RWPE2 (cell line): Measurements from ENCODE around the gene CA10.

Source experiments
- ATAC-seq: fragments of 200-7000 bp; cut with Tn5 transposase; 3 replicates; pipeline ENCODE4 v1.9.1; 2021; ENCODE audit warnings: low read depth
- DNase-seq: peaks from one replicate; pipeline ENCODE4 v3.0.0-alpha.2; 2020; ENCODE audit warnings: low spot score
- H3K27ac ChIP-seq: fragments of 450-650 bp; 2 replicates; pipeline ENCODE4 v1.5.1; 2017; ENCODE audit warnings: mild to moderate bottlenecking; ENCODE audit not compliant: poor library complexity, severe bottlenecking
- H3K27me3 ChIP-seq: fragments of 250-450 bp; sonication (Bioruptor Pico); 2 replicates; pipeline ENCODE4 v1.5.1; 2021; ENCODE audit warnings: mild to moderate bottlenecking, moderate library complexity; ENCODE audit not compliant: insufficient read depth, poor library complexity, severe bottlenecking
- H3K36me3 ChIP-seq: fragments of 250-450 bp; sonication (Bioruptor Pico); 2 replicates; pipeline ENCODE4 v1.5.1; 2020; ENCODE audit warnings: low read depth, mild to moderate bottlenecking, moderate library complexity
- H3K4me1 ChIP-seq: fragments of 250-450 bp; sonication (Bioruptor Pico); 2 replicates; pipeline ENCODE4 v1.5.1; 2021; ENCODE audit warnings: mild to moderate bottlenecking, moderate library complexity; ENCODE audit not compliant: insufficient read depth, poor library complexity, severe bottlenecking
- H3K4me3 ChIP-seq: fragments of 250-450 bp; sonication (Bioruptor Pico); 2 replicates; pipeline ENCODE4 v1.5.1; 2021; ENCODE audit warnings: mild to moderate bottlenecking, moderate library complexity; ENCODE audit not compliant: severe bottlenecking
- H3K9me3 ChIP-seq: fragments of 250-450 bp; sonication (Bioruptor Pico); 2 replicates; pipeline ENCODE4 v1.5.1; 2021; ENCODE audit warnings: mild to moderate bottlenecking, moderate library complexity; ENCODE audit not compliant: severe bottlenecking
- TF ChIP-seq, protein P1 (sequence below): fragments of 450-650 bp; IDR thresholded peaks from one replicate; pipeline ENCODE4 v1.5.1; 2017; ENCODE audit warnings: mild to moderate bottlenecking, moderate library complexity; ENCODE audit not compliant: poor library complexity, severe bottlenecking

The CA10 gene

DNA sequence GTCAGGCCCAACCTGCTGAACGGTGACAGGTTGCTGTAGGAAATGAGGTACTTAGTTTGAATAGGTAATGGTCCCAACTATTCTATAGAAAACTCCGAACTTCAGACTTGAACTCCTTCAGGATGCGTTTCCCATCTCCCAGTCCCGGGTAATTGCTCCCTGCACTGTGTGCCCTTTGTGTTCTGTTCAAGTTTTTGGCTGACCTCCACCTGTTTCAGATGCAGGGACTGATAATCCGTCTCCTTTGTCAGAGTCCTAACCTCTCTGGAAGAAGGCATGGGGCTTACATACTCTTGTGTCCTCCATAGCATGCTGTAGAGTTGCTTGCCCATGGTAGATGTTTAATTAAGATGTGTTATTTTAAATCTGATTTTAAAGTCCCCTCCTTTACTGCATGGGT lies 547.7 kb downstream of the CA10 start:
- Histone ChIP-seq H3K27ac (no peak overlapping the region), H3K27me3 (no peaks in the 10 kb centered on the region), H3K36me3 (no peaks in the 10 kb centered on the region), H3K4me1 (peaks cover 7% of the 10 kb centered on the region), H3K4me3 (no peak overlapping the region), H3K9me3 (no peaks in the 10 kb centered on the region)
- ATAC-seq (no peak), DNase-seq (no peak)
- TF ChIP-seq, protein P1, sequence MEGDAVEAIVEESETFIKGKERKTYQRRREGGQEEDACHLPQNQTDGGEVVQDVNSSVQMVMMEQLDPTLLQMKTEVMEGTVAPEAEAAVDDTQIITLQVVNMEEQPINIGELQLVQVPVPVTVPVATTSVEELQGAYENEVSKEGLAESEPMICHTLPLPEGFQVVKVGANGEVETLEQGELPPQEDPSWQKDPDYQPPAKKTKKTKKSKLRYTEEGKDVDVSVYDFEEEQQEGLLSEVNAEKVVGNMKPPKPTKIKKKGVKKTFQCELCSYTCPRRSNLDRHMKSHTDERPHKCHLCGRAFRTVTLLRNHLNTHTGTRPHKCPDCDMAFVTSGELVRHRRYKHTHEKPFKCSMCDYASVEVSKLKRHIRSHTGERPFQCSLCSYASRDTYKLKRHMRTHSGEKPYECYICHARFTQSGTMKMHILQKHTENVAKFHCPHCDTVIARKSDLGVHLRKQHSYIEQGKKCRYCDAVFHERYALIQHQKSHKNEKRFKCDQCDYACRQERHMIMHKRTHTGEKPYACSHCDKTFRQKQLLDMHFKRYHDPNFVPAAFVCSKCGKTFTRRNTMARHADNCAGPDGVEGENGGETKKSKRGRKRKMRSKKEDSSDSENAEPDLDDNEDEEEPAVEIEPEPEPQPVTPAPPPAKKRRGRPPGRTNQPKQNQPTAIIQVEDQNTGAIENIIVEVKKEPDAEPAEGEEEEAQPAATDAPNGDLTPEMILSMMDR, result no peak

GRCh38 chr17:51610155-51610554 lies 548.4 kb downstream of the CA10 start:
- H3K27me3 ChIP-seq, result no peaks in the 10 kb centered on the region
- no peak for DNase-seq
- TF ChIP-seq, protein P1, result no peak
- no peak overlapping the region for H3K4me3 ChIP-seq
- H3K4me1 ChIP-seq, result peaks cover 7% of the 10 kb centered on the region
- H3K27ac ChIP-seq, result no peak overlapping the region
- no peaks in the 10 kb centered on the region for H3K9me3 ChIP-seq
- no peak for ATAC-seq
- no peaks in the 10 kb centered on the region for H3K36me3 ChIP-seq

- Histone ChIP-seq H3K4me3 (no peak overlapping the region), H3K4me1 (no peaks in the 10 kb centered on the region), H3K9me3 (no peaks in the 10 kb centered on the region), H3K36me3 (no peaks in the 10 kb centered on the region), H3K27ac (no peak overlapping the region), H3K27me3 (no peaks in the 10 kb centered on the region)
- ATAC-seq, result no peak
- DNase-seq, result no peak
- TF ChIP-seq, protein P1, result no peak
Observed at GRCh38 chr17:51608251-51608933, 550.1 kb downstream of the CA10 start.

- no peaks in the 10 kb centered on the region for H3K27me3 ChIP-seq
- no peak for DNase-seq
- no peak for ATAC-seq
- no peaks in the 10 kb centered on the region for H3K36me3 ChIP-seq
- no peak overlapping the region for H3K27ac ChIP-seq
- TF ChIP-seq, protein P1, result no peak
- no peaks in the 10 kb centered on the region for H3K9me3 ChIP-seq
- H3K4me3 ChIP-seq, result no peak overlapping the region
- no peaks in the 10 kb centered on the region for H3K4me1 ChIP-seq
Observed at GRCh38 chr17:51607512-51607911, 551.0 kb downstream of the CA10 start.

GRCh38 chr17:51604299-51605020 lies 554.1 kb downstream of the CA10 start:
- no peak for DNase-seq
- ATAC-seq, result no peak
- no peaks in the 10 kb centered on the region for H3K36me3 ChIP-seq
- H3K27ac ChIP-seq, result no peak overlapping the region
- TF ChIP-seq, protein P1, result no peak
- no peaks in the 10 kb centered on the region for H3K27me3 ChIP-seq
- H3K4me1 ChIP-seq, result no peaks in the 10 kb centered on the region
- no peak overlapping the region for H3K4me3 ChIP-seq
- H3K9me3 ChIP-seq, result no peaks in the 10 kb centered on the region
